ENCODE data around the gene DPYD. TPM values are rescaled to one million over a fixed set of nuclear protein-coding genes. Genes with fewer than 3 reads are reported as not detected.

The DPYD gene
- total and polyA plus RNA-seq, 9 of the 15 experiments (the other 6 are each of a cell fraction or from before 2014, with no cell fraction given): 0.03 to 0.25 (median 0.08) TPM; not detected in 2

- no peaks in the 10 kb centered on the region for H3K27me3 ChIP-seq (ENCODE audit: control insufficient read depth in 2 of 2, insufficient read depth in 2 of 2, low read length in 2 of 2)
- H3K9me1 ChIP-seq (ENCODE audit: control insufficient read depth, insufficient read depth, low read length): no peaks in the 10 kb centered on the region
- no peak for ATAC-seq
- ChIA-PET CTCF (ENCODE audit: low intra/inter-chr PET ratio) (no interaction called here), POLR2A (no interaction called here)
- H3K4me2 ChIP-seq (ENCODE audit: insufficient read depth, low read length): no peak overlapping the region
- H3K79me2 ChIP-seq (ENCODE audit: control insufficient read depth, insufficient read depth, low read length): no peaks in the 10 kb centered on the region
- H3K9ac ChIP-seq (ENCODE audit: insufficient read depth in 1 of 2, low read depth in 2 of 2, low read length in 2 of 2): no peak overlapping the region
- intact Hi-C loops (cut with micrococcal nuclease): no loop called here
- H3K4me1 ChIP-seq (replicated peaks in 1 of 2; ENCODE audit: control insufficient read depth in 2 of 2, insufficient read depth in 2 of 2, low read length in 2 of 2): no peaks in the 10 kb centered on the region
- H2AFZ ChIP-seq (ENCODE audit: low read depth, low read length): no peak overlapping the region
- no TSS peak for BruUV-seq (replicated peaks)
- WGBS (ENCODE audit: insufficient coverage, low coverage, missing lambda C conversion rate): 3% methylated on average over 2 of the region's 2 CpGs
- no peak overlapping the region for H3K4me3 ChIP-seq
- FAIRE-seq: no peak
- no peaks in the 10 kb centered on the region for H4K20me1 ChIP-seq (replicated peaks; ENCODE audit: control insufficient read depth, insufficient read depth, low read length)
- in situ Hi-C loops (cut with MboI): no loop called here
- no peaks in the 10 kb centered on the region for H3K36me3 ChIP-seq (ENCODE audit: control insufficient read depth, insufficient read depth, low read length)
- H3K27ac ChIP-seq (ENCODE audit: extremely low read depth, low read depth, low read length): no peak overlapping the region
- no peaks in the 10 kb centered on the region for H3K9me3 ChIP-seq (replicated peaks; ENCODE audit: control insufficient read depth, insufficient read depth, low read depth, low read length)
- TF ChIP-seq ZNF785 (CRISPR knock-in tag; IDR thresholded peaks at IDR 0.05) (no peak), TEAD1 (CRISPR knock-in tag; IDR thresholded peaks at IDR 0.05) (no peak), ZNF23 (CRISPR knock-in tag; IDR thresholded peaks at IDR 0.05) (no peak), NCOA2 (IDR thresholded peaks at IDR 0.05; ENCODE audit: partially characterized antibody in 2 of 2) (no peak), THRA (IDR thresholded peaks at IDR 0.05) (no peak), IRF1 (CRISPR knock-in tag; IDR thresholded peaks at IDR 0.05; ENCODE audit: borderline replicate concordance) (no peak), MTA3 (IDR thresholded peaks at IDR 0.05; ENCODE audit: borderline replicate concordance) (no peak), ATF4 (CRISPR knock-in tag; IDR thresholded peaks at IDR 0.05) (no peak), ZNF282 (CRISPR knock-in tag; IDR thresholded peaks at IDR 0.05) (no peak), ZNF217 (CRISPR knock-in tag; IDR thresholded peaks at IDR 0.05) (no peak), HNRNPL (IDR thresholded peaks at IDR 0.05; ENCODE audit: low read depth, low read length) (no peak), NFIX (CRISPR knock-in tag; IDR thresholded peaks at IDR 0.05; ENCODE audit: low read depth) (no peak), SLC30A9 (CRISPR knock-in tag; IDR thresholded peaks at IDR 0.05) (no peak), OTX1 (CRISPR knock-in tag; IDR thresholded peaks at IDR 0.05) (no peak), HEY1 (CRISPR knock-in tag; IDR thresholded peaks at IDR 0.05; ENCODE audit: borderline replicate concordance) (no peak), PHF8 (IDR thresholded peaks at IDR 0.05; ENCODE audit: borderline replicate concordance, low read length) (no peak), ZNF384 (IDR thresholded peaks at IDR 0.05; ENCODE audit: low read depth, low read length) (no peak), FOXK2 (conservative IDR thresholded peaks at IDR 0.05 in 1 of 2, IDR thresholded peaks at IDR 0.05 in 1 of 2; ENCODE audit: low read depth in 2 of 2) (no peak), BCOR (IDR thresholded peaks at IDR 0.05) (no peak), HMBOX1 (IDR thresholded peaks at IDR 0.05) (no peak)
- no peak for DNase-seq (ENCODE audit: extremely low read depth in 1 of 4, low spot score in 3 of 4)
Measured at GRCh38 chr1:97797403-97798183, 123.2 kb downstream of the DPYD start.
